Right kidney (tissue), 1 donor: ENCODE measurements around the gene CCDC157.
A peak's percentile ranks its signal among the peaks of the same experiment; 100 is the strongest.
"Not testable (repeated sequence)": the region's sequence is repeated elsewhere in the genome, so short reads cannot be mapped to it uniquely, and the experiment has no call there.

Experiments used
- DNase-seq: peaks from one replicate; pipeline ENCODE4 v3.0.0-alpha.2; 2016

CCDC157 gene

DNA sequence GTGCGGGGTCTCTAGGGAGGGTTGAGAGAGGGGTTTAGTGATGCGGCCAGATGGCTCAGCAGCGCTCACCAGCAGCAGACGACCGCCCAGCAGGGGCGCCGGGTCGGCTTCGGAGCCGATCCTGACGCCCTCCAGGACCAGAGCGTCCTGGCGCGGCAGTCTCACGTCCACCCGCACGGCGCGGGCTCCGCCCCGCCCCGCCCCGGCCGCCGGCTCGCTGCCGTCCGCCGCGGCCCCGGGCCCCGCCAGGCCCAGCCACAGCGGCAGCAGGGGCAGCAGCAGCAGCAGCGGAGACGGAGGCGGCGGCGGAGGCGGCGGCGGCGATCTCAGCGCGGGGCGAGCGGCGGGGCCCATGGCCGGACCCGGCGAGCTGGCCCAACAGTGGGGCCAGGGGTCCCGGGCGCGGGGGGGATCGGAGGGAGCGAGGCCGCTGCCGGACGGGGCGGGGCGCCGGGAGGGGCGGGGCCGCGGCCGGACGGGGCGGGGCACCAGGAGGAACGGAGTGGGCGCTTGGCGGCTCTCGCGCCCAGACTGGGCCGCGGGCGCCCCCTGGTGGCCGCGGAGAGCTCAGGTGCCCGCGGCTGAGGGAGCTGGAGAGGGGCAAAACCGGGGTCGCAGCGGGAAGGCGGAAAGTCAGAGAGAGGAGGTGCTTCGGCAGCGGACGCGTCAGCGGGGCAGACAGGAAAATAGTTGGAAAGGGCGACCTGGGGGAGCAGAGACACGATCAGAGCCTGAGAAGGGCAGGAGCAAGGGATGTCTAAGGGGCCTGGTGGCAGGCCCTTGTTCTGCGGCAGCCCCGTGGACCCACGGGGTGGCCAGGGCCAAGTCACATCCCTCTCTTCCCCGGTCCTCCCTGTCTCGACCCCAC lies 30.4 kb downstream of the CCDC157 start, which contains the start of gene RNF215:
Gene RNF215 (minus strand): TSS at position 452 of the 868 bp plus-strand sequence. CDS start 98 bp downstream, at position 354.
- DNase-seq, result peak; percentile 82

DNA sequence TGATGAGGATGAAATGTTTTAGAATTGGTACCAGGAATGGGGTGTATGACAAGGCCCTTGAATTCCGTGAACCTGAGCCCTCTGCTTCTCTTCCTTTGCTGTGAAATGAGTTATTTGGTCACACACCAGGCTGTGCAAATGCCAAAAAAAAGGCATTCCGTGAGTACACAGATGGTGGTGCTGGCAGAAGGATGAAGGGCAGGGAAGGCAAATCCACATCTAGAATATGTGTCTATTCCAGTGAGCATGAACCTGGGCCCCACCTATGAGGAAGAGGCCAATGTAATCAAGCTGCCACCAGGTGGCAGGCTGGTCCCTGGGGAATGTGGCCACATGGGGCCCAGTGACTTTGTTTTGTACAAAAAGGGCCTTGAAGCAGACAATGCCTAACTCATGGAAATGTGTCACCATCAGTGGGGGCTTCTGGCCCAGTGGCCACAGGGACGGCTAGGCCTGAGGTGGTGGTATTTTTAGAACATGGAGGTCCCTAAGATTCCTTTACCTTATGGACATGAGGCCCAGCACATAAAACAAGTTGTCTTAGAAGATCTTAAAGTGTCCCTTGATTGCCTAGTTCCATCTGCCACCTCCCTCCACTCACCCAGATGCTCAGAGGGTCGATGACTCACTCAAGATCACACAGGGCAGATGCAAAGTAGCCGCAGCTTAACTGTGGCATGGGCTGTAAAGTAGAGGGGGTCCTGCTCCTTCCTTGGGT lies 34.3 kb downstream of the CCDC157 start:
- DNase-seq, result no peak

DNA sequence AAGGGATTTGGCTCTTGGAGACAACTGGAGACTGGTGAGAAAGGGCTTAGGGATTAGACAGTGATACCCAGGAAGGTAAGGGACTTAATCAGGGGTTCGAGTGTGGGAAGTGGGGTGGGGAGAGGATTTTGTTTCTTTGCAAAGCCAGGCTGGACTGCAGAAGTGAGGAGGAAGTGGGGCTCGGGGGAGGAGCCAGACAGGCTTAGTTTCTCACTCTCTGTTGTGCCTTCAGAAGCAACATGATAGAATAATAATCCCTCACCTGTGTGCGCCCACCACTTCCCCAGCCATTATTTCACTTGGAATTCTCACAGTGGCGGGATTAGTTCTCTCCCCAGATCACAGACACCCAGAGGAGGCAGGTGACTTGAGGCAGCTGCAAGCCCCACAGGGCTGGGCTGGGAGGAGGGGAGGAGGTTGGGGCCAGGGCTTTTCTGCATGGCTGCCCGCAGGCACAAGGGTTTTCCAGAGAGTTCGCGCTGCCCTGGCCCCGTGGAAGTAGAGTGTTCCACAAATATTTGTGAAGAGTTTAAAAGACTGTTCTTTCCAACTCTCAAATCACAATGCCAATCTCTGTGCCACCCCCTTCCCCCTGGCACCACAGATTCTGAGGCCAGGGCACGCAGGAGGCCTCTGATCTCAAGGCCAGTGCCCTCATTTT lies 36.0 kb downstream of the CCDC157 start:
- peak; percentile 57 for DNase-seq

DNA sequence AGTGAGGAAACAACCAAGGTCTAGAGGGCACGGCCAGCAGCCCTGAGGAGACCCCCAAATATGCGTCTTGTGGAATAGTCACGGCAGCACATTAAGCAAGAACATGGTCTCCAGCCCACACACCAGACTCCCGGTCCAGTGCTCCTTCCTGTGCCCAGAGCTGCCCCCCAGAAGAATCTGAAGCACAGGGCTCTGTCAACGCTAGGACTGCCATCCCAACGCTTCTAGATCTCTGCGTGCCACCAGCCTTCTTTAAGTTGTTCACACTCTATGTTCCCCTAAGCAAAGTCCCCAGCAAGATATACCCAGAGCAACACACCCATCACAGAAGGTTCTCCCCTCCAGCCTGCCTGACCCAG lies 36.5 kb downstream of the CCDC157 start:
- no peak for DNase-seq

DNA sequence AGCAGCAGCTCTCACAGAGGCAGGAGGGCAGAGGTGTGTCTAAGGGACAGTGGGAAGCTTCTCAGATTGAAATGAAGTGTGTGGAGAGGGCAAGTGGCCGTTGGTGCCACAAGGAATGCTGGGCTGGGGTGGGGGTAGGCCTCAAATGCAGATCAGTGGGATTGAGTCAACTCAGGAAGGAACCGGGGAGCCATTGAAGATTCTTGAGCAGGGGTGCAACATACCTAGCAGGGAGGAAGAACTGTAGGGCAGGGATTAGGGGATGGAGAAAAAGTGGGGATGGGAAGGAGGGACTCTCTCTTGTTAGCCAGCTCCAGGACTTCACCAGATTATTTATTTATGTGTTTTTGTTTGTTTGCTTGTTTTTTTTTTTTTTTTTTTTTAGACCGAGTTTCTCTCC lies 37.1 kb downstream of the CCDC157 start:
- no peak for DNase-seq

DNA sequence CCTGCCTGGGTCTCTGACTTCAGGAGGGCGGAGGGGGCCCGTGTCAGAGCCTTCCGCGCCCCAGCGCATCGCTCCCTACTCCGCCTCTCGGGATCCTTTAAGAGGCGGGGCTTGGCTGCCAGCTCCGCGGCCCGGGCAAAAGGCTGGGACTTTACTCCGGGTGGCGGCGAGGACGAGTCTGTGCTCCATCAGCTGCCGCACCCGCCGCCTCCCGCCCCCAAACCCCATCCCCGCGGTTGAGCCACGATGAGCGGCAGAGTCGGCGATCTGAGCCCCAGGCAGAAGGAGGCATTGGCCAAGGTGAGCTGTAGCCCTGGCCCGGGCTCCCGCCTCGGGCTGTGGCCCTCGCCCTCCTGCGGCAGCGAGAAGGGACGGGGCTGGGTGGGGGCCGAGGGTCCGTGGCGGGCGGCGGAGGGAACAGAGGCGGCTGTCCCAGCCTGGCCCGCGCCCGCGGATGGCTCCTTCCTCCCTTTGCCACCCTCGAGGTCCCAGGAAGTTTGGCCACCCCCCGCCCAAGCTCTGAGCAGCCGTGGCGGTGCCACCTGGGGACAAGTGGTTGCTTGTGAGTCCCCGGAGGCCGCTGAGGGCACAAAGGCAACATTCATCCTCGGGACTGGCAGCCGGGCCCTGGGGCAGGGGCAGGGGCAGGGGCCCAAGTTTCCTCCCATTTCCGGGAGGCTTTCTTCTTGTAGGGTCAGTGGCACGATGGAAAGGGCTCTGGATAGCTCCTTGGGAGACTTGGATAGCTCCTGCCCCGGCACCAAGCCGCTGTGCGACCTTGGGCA lies 40.3 kb downstream of the CCDC157 start, which contains the start of gene SEC14L2:
Gene SEC14L2 (plus strand): TSS at position 148 of the 785 bp plus-strand sequence. CDS start 99 bp downstream, at position 247.
- DNase-seq, result peak; percentile 72

DNA sequence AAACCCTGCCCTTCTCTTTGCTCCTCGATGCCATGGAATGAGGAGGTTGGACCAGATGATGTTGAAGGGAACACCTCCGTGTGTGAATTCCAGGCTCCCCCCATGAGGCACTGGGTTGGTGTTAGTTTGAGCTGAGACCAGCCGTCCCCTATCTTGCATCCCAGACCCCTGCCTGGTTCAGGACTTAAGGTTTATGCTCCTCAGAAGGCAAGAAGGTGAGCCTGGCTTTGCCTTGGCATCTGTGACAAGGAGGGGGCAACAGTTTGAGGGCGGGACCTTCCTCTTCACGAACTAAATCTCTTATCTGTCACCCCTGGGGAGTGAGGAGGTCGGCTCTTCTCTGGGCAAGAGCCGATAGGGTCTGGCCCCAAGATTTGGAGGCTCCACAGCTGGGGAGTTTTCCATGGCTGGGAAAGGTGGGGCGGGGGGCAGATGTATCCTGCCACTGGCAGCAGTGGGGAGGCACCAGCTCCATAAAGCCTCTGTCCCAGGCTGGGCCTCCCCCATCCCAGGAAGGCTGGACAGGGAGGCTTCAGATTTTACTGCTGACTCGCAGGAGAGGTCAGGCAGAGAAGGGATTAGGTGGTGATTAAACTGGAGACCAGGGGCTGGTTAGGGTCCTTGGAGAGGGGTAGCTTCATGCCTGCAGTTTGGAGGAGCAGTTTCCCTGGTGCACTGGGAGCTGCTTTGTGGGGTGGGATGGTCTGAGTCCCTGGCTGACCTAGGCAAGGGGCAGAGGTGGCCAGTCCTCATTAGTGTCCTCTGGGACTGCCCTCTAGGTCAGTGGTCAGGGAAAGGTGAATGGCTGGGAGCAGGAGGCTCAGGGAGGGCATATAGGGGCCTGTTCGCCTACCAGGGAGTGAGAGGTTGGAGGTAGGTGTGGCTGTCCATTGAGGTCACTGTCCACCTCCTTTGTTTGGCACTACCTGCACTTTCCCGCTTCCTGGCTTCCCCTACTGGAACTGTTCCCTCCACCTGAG lies 41.1 kb downstream of the CCDC157 start:
- no peak for DNase-seq

DNA sequence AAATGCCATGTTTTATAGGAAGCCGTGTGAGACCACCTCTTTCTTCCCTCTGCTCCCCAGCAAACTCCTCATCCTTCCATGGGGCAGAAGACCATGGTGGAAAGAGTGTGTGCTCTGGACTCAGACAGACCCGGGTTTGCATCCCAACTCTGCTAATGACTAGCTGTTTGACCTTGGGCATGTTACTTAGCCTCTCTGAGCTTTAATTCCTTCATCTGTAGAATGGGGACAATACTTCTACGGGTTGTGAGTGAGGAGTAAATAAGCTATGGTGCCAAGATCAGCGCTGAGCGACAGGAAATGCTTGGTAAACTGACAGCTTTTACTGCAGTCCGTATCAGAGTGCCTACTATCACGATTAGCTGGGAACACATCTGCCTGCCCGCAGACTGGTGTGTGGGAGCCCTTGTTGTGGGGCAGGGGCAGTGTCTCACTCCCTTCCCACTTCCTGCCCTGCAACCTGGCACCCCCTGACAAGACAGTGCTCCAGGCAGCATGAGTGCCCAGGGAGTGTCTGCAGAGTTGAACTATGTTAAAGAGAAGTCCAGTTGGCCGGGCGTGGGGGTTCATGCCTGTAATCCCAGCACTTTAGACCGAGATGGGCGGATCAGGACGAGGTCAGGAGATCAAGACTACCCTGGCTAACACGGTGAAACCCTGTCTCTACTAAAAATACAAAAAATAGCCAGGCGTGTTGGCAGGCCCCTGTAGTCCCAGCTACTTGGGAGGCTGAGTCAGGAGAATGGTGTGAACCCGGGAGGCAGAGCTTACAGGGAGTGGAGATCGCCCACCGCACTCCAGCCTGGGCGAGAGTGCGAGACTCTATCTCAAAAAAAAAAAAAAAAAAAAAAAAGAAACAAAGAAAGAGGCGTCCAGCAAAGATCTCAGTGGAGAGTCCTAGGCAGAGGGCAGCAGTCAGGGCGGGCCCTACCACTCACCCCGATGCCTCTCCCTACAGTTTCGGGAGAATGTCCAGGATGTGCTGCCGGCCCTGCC lies 42.2 kb downstream of the CCDC157 start:
- no peak for DNase-seq

DNA sequence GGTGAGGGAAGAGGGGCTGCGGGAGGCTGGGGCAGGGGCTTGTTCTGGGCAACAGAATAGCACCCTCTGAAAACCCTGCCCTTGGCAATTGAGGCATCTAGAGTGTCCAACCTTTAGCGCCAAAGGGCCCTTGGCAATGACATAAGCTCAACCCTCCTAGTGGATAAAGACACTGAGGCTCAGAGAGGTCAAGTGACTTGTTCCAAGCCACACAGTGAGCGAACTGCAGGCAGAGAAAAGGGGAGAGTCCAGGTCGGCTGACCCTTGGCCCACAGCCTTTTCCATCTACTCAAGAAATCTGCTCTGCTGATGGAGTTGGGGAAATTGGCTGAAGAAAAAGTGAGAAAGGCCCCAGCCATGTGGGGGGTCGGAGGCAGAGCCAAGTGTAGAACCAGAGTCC lies 42.9 kb downstream of the CCDC157 start:
- no peak for DNase-seq

DNA sequence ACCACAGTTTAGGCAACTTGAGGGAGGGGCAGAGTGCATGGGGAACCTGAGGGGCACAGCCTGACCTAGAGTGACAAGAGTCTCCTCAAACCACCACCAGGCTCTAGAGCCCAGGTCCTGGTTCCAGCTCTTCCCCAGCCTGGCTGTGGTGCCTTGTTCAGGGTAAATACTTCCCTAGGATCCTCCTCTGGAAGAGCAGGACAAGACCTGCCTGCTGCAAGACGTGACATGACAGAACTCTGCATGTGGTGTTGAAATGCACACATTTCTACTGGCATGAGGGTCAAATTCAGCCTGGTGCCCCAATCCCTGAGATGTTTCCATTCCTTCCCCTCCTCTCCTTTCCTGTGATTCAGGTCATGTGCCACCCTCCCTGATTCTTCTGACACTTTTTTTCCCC lies 43.4 kb downstream of the CCDC157 start:
- DNase-seq, result no peak

DNA sequence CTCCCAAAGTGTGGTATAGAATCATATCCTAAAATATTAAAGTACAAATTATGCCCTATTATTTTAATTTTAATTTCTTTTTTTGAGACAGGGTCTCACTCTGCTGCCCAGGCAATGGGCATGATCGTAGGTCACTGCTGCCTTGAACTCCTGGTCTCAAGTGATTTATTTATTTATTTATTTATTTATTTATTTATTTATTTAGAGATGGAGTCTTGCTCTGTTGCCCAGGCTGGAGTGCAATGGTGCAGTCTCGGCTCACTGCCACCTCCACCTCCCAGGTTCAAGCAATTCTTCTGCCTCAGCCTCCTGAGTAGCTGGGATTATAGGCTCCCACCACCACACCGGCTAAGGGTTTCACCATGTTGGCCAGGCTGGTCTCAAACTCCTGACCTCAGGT lies 44.2 kb downstream of the CCDC157 start:
- not testable (repeated sequence) for DNase-seq

DNA sequence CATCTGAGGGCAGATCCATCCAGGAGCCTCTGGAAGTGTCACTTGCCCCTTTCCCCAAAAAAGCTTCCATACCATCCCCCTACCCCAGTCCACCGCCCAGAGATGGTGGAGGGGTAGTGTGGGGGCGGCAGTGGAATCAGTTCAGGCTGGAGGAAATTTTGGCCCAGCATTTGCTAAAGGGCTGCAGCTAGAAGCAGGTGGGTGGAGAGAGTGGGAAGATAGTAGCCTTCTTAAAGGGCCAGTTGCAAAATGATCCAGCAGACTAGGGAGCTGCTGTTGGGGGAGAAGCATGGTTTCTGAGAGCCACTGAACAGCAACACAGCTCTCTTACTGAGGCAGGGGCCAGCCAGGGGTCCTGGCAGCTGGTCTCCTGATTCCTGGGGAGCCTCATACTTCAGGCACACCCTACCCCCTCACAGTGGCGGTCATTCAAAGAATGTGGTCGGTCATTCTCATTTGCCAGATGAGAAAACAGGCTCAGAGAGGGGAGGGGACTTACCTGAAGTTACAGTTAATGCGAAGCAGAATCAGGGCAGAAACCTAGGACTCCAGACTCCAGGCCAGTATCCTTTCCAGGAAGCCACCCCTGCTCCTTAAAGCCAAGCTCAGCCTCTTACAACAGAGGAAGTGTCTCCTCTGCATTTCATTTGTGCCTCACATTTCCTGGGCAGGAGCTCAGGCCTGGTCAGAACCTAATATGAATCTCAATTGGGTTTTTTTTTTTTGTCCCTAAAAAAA lies 45.4 kb downstream of the CCDC157 start:
- DNase-seq, result no peak

DNA sequence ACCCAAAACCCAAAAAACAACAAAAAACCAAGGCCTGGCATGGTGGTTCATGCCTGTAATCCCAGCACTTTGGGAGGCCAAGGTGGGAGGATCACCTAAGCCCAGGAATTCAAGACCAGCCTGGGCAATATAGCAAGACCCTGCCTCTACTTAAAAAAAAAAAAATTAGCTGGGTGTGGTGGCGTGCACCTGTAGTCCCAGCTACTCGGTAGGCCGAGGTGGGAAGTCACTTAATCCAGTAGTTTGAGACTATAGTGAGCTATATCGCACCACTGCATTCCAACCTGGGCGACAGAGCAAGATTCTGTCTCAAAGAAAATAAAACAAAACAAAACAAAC lies 45.9 kb downstream of the CCDC157 start:
- DNase-seq, result not testable (repeated sequence)

DNA sequence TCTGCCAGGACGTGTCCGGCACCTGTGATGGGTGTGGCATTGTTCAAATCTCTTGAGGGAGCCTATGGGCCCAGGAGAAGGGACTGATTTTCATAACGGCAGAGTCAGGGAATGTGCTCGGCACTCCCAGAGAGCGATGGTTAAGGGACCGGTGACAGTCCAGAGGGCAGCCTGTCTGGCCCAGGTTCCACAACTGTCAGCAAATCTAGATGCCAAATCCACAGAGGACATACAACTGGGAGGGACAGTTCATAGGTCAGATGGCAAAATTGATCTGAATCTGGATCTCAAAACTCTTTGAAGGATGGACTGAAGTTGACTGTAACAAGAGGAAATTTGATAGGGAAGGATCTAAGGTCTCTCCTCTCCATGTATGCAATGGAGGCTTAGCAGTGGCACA lies 47.5 kb downstream of the CCDC157 start:
- DNase-seq, result no peak

DNA sequence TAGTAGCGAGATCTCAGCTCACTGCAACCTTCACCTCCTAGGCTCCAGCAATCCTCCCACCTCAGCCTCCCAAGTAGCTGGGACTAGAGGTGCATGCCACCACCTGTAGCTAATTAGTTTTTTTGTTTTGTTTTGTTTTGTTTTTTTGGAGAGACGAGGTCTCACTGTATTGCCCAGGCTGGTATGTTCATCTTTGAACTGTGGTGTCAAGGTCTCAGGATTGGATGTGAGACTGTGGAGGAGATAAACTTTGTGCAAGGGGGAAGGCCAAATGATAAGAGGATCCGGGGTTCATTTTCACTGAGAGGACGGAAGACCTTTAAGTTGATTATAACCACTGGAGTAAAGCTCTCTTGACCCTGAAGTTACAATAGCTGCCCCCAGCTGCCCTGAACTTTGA lies 48.9 kb downstream of the CCDC157 start:
- DNase-seq, result no peak

DNA sequence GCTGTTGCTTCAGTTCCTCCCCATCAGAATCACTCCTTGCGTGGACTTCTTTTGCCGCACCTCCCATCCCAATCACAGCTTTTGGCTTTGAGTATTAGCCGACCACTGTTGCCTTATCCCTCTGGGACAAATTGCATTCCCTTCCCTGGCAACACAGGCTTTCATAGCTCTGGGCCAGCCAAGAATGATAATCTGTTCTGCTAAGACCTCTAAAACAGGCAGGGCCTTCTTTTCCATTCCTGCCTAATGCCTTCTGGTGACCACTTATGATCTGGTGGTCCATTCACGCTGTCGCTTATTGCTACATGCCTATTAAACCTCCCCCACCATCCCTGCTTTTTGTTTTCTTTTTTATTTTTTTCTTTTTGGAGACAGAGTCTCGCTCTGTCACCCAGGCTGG lies 49.6 kb downstream of the CCDC157 start:
- no peak for DNase-seq

DNA sequence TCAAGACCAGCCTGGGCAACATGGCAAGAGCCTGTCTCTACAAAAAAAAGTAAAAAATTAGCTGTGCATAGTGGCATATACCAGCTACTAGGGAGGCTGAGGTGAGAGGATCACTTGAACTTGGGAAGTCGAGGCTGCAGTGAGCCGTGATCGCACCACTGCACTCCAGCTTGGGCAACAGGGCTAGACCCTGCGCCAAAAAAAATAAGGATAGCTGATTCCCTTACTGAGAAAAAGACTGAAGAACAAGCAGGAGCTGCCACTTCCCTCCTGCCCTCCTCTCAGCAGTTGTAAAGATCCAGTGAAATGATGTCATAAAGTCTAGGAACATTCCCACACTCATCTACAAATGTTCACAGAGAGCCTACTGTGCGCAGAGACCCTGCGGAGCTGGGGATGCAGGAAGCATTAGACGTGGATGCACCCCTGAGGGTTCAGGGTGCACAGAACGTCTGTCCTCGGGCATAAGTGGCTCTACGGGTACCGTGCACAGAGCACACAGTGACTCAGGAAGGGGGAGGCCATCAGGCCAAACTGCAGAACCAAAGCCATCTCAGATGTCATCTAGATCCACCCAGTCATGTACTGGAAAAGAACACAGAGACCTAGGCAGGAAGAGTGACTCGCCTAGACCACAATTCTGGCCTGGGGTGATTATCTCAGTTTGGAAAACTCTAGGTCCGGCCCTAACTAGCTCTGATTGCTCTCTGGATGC lies 51.7 kb downstream of the CCDC157 start:
- no peak for DNase-seq

DNA sequence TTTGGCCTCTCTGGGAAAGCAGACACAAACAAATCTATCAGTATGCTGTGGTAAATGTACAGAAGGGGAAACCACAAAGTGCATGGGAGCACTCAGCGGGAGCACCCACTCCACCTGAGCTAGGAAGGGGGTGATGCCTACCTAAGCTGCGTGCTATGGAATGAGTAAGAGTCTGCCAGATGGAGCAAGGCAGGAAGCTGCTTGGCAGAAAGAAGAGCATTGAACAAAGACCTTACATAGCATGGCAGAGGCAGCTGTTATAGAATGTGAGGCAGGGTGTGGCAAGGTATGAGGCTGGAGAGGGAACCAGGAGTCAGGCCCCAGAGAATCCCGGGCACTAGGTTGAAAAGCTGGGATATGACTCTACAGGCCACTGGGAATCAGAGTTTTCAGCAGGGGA lies 55.0 kb downstream of the CCDC157 start:
- no peak for DNase-seq
